ENCODE measurements around the gene CD44. TPM values are rescaled to one million over a fixed set of nuclear protein-coding genes. Genes with fewer than 3 reads are reported as not detected.
"Not testable (repeated sequence)": the region's sequence is repeated elsewhere in the genome, so short reads cannot be mapped to it uniquely, and the experiment has no call there.

Gene CD44
- polyA plus RNA-seq, 1 donor from 2014 or later = 0.77 TPM

GRCh38 chr11:35090125-35090524 lies 48.8 kb upstream of the CD44 start:
- H3K27ac ChIP-seq (ENCODE audit: low read length) = no peak overlapping the region

GRCh38 chr11:35090991-35091390 lies 48.0 kb upstream of the CD44 start:
- not testable (repeated sequence) for H4K20me1 ChIP-seq (ENCODE audit: insufficient read depth); H3F3A ChIP-seq (ENCODE audit: insufficient read depth, low read length, poor library complexity, severe bottlenecking); H3K27ac ChIP-seq (ENCODE audit: low read length); H2AFZ ChIP-seq (ENCODE audit: low read depth, low read length); H3K9ac ChIP-seq (ENCODE audit: low read length); H3K9me2 ChIP-seq (ENCODE audit: insufficient read depth, low read length); H3K9me3 ChIP-seq (ENCODE audit: low read length); H3K36me3 ChIP-seq (ENCODE audit: insufficient read depth, low read length); H3K79me2 ChIP-seq (replicated peaks; ENCODE audit: insufficient read depth, low read length); H3K4me2 ChIP-seq (ENCODE audit: low read length); H3K4me3 ChIP-seq (ENCODE audit: low read length); H3K27me3 ChIP-seq (ENCODE audit: insufficient read depth, low read depth, low read length)

More at GRCh38 chr11:35090125-35090524, 48.8 kb upstream of the CD44 start:
- no peaks in the 10 kb centered on the region for H3K27me3 ChIP-seq (ENCODE audit: insufficient read depth, low read depth, low read length)
- TF ChIP-seq TAF1 (IDR thresholded peaks at IDR 0.05; ENCODE audit: low read depth) = no peak
- TF ChIP-seq MXI1 (conservative IDR thresholded peaks at IDR 0.05; ENCODE audit: poor library complexity, severe bottlenecking) = no peak
- no peak for TF ChIP-seq EZH2 (IDR thresholded peaks at IDR 0.05; ENCODE audit: borderline replicate concordance, insufficient read depth, low read length, poor library complexity, severe bottlenecking)
- no peak for TF ChIP-seq POLR2AphosphoS5 (IDR thresholded peaks at IDR 0.05)
- no peaks in the 10 kb centered on the region for H3K9me2 ChIP-seq (ENCODE audit: insufficient read depth, low read length)
- no peaks in the 10 kb centered on the region for H3K36me3 ChIP-seq (ENCODE audit: insufficient read depth, low read length)
- H3F3A ChIP-seq (ENCODE audit: insufficient read depth, low read length, poor library complexity, severe bottlenecking) = no peaks in the 10 kb centered on the region
- no peaks in the 10 kb centered on the region for H4K20me1 ChIP-seq (ENCODE audit: insufficient read depth)
- H3K79me2 ChIP-seq (replicated peaks; ENCODE audit: insufficient read depth, low read length) = no peaks in the 10 kb centered on the region
- H2AFZ ChIP-seq (ENCODE audit: low read depth, low read length) = no peak overlapping the region
- no peak overlapping the region for H3K4me3 ChIP-seq (ENCODE audit: low read length)
- no peaks in the 10 kb centered on the region for H3K9me3 ChIP-seq (ENCODE audit: low read length)
- H3K4me2 ChIP-seq (ENCODE audit: low read length) = no peak overlapping the region
- H3K9ac ChIP-seq (ENCODE audit: low read length) = no peak overlapping the region

- TF ChIP-seq MXI1 (conservative IDR thresholded peaks at IDR 0.05; ENCODE audit: poor library complexity, severe bottlenecking) (no peak), POLR2AphosphoS5 (IDR thresholded peaks at IDR 0.05) (no peak), EZH2 (IDR thresholded peaks at IDR 0.05; ENCODE audit: borderline replicate concordance, insufficient read depth, low read length, poor library complexity, severe bottlenecking) (no peak), TAF1 (IDR thresholded peaks at IDR 0.05; ENCODE audit: low read depth) (no peak), EP300 (conservative IDR thresholded peaks at IDR 0.05; ENCODE audit: poor library complexity, severe bottlenecking) (no peak), RAD21 (conservative IDR thresholded peaks at IDR 0.05) (no peak), CTCF (IDR thresholded peaks at IDR 0.05; ENCODE audit: poor library complexity, severe bottlenecking) (no peak), SMC3 (conservative IDR thresholded peaks at IDR 0.05; ENCODE audit: poor library complexity) (no peak), REST (IDR thresholded peaks at IDR 0.05; ENCODE audit: borderline replicate concordance) (no peak)
- Histone ChIP-seq H3K4me2 (ENCODE audit: low read length) (no peak overlapping the region), H2AFZ (ENCODE audit: low read depth, low read length) (no peak overlapping the region), H4K20me1 (ENCODE audit: insufficient read depth) (no peaks in the 10 kb centered on the region), H3K79me2 (replicated peaks; ENCODE audit: insufficient read depth, low read length) (no peaks in the 10 kb centered on the region), H3K27me3 (ENCODE audit: insufficient read depth, low read depth, low read length) (no peaks in the 10 kb centered on the region), H3F3A (ENCODE audit: insufficient read depth, low read length, poor library complexity, severe bottlenecking) (no peaks in the 10 kb centered on the region), H3K27ac (ENCODE audit: low read length) (no peak overlapping the region), H3K4me3 (ENCODE audit: low read length) (no peak overlapping the region), H3K9me3 (ENCODE audit: low read length) (no peaks in the 10 kb centered on the region), H3K9me2 (ENCODE audit: insufficient read depth, low read length) (no peaks in the 10 kb centered on the region), H3K36me3 (ENCODE audit: insufficient read depth, low read length) (no peaks in the 10 kb centered on the region), H3K9ac (ENCODE audit: low read length) (no peak overlapping the region)
These were observed 42.2 kb upstream of the CD44 start for GRCh38 chr11:35096723-35097122.
